HEK293T (cell line): ENCODE results near the gene ATXN7.

Experiments
- CTCF ChIA-PET: fragments of 350-600 bp; formaldehyde crosslinking; extraction: SDS; loops from one replicate; lab custom pipeline; 2021; ENCODE audit warnings: antibody characterized with exemption, inconsistent platforms; lab: Yijun Ruan, JAX
- POLR2A ChIA-PET: fragments of 350-600 bp; formaldehyde crosslinking; extraction: SDS; loops from one replicate; lab custom pipeline; 2020; ENCODE audit warnings: antibody characterized with exemption, inconsistent platforms; lab: Yijun Ruan, JAX
- DNase-seq: peaks from one replicate; pipeline ENCODE4 v3.0.0; 2012; ENCODE audit warnings: mixed read lengths; ENCODE audit errors: extremely low spot score
- ARNT ChIP-seq: fragments of 450-650 bp; IDR thresholded peaks from 2 replicates; pipeline ENCODE4 v1.6.1; 2017; ENCODE audit warnings: mild to moderate bottlenecking
- BHLHE40 ChIP-seq: fragments of 450-650 bp; IDR thresholded peaks from 2 replicates; pipeline ENCODE4 v1.6.1; 2016; ENCODE audit warnings: mild to moderate bottlenecking, moderate library complexity, borderline replicate concordance
- CTBP1 ChIP-seq: fragments of 450-650 bp; IDR thresholded peaks from 2 replicates; pipeline ENCODE4 v1.6.1; 2016; ENCODE audit warnings: borderline replicate concordance
- ELF4 ChIP-seq: fragments of 450-650 bp; IDR thresholded peaks from 2 replicates; pipeline ENCODE4 v1.6.1; 2017; ENCODE audit warnings: antibody characterized with exemption
- FOXA1 ChIP-seq: fragments of 450-650 bp; IDR thresholded peaks from 2 replicates; pipeline ENCODE4 v1.6.1; 2016; ENCODE audit warnings: mild to moderate bottlenecking
- FOXK2 ChIP-seq: fragments of 450-650 bp; IDR thresholded peaks from 2 replicates; pipeline ENCODE4 v1.6.1; 2016; ENCODE audit warnings: mild to moderate bottlenecking
- FOXM1 ChIP-seq: fragments of 450-650 bp; IDR thresholded peaks from 2 replicates; pipeline ENCODE4 v1.6.1; 2017; ENCODE audit warnings: mild to moderate bottlenecking, borderline replicate concordance
- HDGF ChIP-seq: fragments of 450-650 bp; IDR thresholded peaks from 2 replicates; pipeline ENCODE4 v1.6.1; 2017; ENCODE audit warnings: antibody characterized with exemption, borderline replicate concordance
- L3MBTL2 ChIP-seq: fragments of 450-650 bp; conservative IDR thresholded peaks from 2 replicates; pipeline ENCODE4 v1.6.1; 2016; ENCODE audit warnings: mild to moderate bottlenecking
- LEF1 ChIP-seq: fragments of 450-650 bp; IDR thresholded peaks from 2 replicates; pipeline ENCODE4 v1.6.1; 2017; ENCODE audit warnings: mild to moderate bottlenecking, borderline replicate concordance
- NFRKB ChIP-seq: fragments of 450-650 bp; IDR thresholded peaks from 2 replicates; pipeline ENCODE4 v1.6.1; 2016; ENCODE audit warnings: mild to moderate bottlenecking, moderate library complexity
- SP1 ChIP-seq: fragments of 450-650 bp; IDR thresholded peaks from 2 replicates; pipeline ENCODE4 v1.6.1; 2017
- SUZ12 ChIP-seq: fragments of 450-650 bp; IDR thresholded peaks from 2 replicates; pipeline ENCODE4 v1.6.1; 2016; ENCODE audit warnings: mild to moderate bottlenecking
- TARDBP ChIP-seq: fragments of 450-650 bp; IDR thresholded peaks from 2 replicates; pipeline ENCODE4 v1.6.1; 2016
- ZNF384 ChIP-seq: fragments of 450-650 bp; IDR thresholded peaks from 2 replicates; pipeline ENCODE4 v1.6.1; 2016
- TF ChIP-seq, protein P1 (sequence below): fragments of 450-650 bp; IDR thresholded peaks from 2 replicates; pipeline ENCODE4 v1.6.1; 2016

Gene ATXN7

GRCh38 chr3:63934041-63934866 lies 70.6 kb downstream of the ATXN7 start:
- no peak for DNase-seq
- POLR2A ChIA-PET: no interaction called here
- CTCF ChIA-PET: no interaction called here

GRCh38 chr3:63936925-63937324 lies 73.3 kb downstream of the ATXN7 start:
- no peak for TF ChIP-seq FOXM1
- TF ChIP-seq, protein P1, sequence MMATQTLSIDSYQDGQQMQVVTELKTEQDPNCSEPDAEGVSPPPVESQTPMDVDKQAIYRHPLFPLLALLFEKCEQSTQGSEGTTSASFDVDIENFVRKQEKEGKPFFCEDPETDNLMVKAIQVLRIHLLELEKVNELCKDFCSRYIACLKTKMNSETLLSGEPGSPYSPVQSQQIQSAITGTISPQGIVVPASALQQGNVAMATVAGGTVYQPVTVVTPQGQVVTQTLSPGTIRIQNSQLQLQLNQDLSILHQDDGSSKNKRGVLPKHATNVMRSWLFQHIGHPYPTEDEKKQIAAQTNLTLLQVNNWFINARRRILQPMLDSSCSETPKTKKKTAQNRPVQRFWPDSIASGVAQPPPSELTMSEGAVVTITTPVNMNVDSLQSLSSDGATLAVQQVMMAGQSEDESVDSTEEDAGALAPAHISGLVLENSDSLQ: no peak
- TF ChIP-seq FOXA1: no peak
- TF ChIP-seq SP1: no peak
- no peak for TF ChIP-seq HDGF
- TF ChIP-seq FOXK2: no peak
- TF ChIP-seq SUZ12: no peak
- no peak for TF ChIP-seq LEF1
- TF ChIP-seq ZNF384: no peak
- TF ChIP-seq L3MBTL2: no peak
- TF ChIP-seq ARNT: no peak
- no peak for TF ChIP-seq TARDBP
- no peak for TF ChIP-seq BHLHE40
- ChIA-PET POLR2A (no interaction called here), CTCF (no interaction called here)
- DNase-seq: no peak

More at GRCh38 chr3:63934041-63934866, 70.6 kb downstream of the ATXN7 start:
- no peak for TF ChIP-seq CTBP1
- TF ChIP-seq ELF4: no peak
- no peak for TF ChIP-seq BHLHE40
- no peak for TF ChIP-seq LEF1

GRCh38 chr3:63937661-63938651 lies 74.3 kb downstream of the ATXN7 start:
- DNase-seq: no peak

DNA sequence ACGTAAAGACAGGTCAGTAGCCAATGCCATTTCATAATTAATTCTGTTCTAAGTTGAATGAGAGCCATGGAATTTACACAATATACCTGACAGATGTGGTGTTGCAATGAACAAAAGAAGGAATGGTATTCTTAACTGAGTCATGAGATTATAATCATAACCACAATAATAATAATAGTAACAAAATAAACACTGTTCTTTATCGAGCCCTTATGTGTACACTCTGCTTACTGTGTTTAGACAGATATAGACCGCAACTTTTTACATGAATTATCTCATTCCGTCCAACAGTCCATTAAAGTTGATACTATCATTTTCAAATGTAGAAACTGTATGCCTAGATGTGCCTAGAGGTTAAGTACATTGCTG lies 76.7 kb downstream of the ATXN7 start:
- ChIA-PET CTCF (no interaction called here), POLR2A (no interaction called here)
- no peak for DNase-seq
- TF ChIP-seq SUZ12 (no peak), L3MBTL2 (no peak), NFRKB (no peak), LEF1 (no peak), CTBP1 (no peak), FOXA1 (no peak), TARDBP (no peak), FOXM1 (no peak), ELF4 (no peak), ZNF384 (no peak), SP1 (no peak)
- TF ChIP-seq, protein P1: no peak

More at GRCh38 chr3:63937661-63938651, 74.3 kb downstream of the ATXN7 start:
- TF ChIP-seq HDGF (no peak), ZNF384 (no peak), FOXK2 (no peak), SP1 (no peak), L3MBTL2 (no peak), CTBP1 (no peak), ELF4 (no peak), FOXM1 (no peak), FOXA1 (no peak)
- TF ChIP-seq, protein P1: no peak
- CTCF ChIA-PET: interaction anchor here (0.6 kb wide), 1 partner anchor 524 kb away, joined by 6 read pairs; no protein-coding TSS in a partner anchor
- POLR2A ChIA-PET: no interaction called here

- ChIA-PET CTCF (no interaction called here), POLR2A (no interaction called here)
- TF ChIP-seq SUZ12: no peak
- no peak for TF ChIP-seq FOXA1
- TF ChIP-seq BHLHE40: no peak
- TF ChIP-seq, protein P1: no peak
- TF ChIP-seq ELF4: no peak
- TF ChIP-seq CTBP1: no peak
- no peak for TF ChIP-seq HDGF
- TF ChIP-seq ZNF384: no peak
- no peak for TF ChIP-seq L3MBTL2
- TF ChIP-seq FOXM1: no peak
- no peak for TF ChIP-seq TARDBP
- no peak for TF ChIP-seq NFRKB
- no peak for TF ChIP-seq ARNT
- TF ChIP-seq SP1: no peak
- no peak for DNase-seq
These were observed 78.9 kb downstream of the ATXN7 start for GRCh38 chr3:63942528-63942927.
